Activated CD8-positive, alpha-beta memory T cell treated with anti-CD3 and anti-CD28 coated beads, Interleukin-2, amount 50 U/mL, for 48 hours (primary cell): Measurements from ENCODE around the gene MAPK11.

Source experiments
- DNase-seq: peaks from one replicate; pipeline ENCODE4 v3.0.0-alpha.2; 2020

MAPK11 gene

GRCh38 chr22:50293441-50294318, 23.5 kb upstream of the MAPK11 start:
- DNase-seq, result no peak

DNA sequence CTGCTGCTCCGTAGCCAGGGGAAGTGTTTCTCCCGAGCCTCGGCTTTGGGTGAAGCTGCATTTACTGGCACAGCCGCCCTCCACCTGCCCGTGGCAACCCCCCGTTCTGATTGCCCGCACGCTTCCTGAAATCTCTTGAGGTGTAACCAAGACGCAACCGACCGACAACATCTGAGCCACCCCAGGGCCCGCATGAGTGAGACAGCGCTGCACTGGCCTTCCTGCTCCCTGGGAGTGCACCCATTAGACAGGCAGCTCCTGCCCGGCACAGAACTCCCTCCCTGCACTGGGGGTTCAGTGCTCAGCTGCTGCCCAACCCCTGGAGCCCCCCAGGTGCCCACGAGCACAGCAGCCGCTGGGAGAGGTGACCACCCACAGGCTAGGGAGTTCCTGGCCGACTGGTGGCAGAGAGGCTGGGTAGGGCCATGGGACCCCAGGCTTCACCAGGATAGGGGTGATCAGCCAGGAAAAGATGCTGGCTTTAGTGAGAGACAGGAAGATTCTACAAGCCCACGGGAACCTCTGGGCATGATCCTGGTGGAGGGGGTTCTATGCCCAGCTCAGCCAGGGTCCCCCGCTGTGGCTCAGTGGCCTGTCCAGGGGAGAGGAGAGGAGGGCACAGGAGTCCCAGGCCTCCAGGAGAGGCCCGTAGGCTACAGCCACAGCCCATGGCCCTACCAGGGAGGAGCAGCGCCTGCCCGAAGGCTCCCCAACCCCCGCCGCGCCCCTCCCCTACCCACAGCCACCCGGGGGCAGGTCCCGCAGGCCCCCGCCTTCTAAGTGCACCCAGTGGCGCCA, 22.7 kb upstream of the MAPK11 start:
- no peak for DNase-seq

DNA sequence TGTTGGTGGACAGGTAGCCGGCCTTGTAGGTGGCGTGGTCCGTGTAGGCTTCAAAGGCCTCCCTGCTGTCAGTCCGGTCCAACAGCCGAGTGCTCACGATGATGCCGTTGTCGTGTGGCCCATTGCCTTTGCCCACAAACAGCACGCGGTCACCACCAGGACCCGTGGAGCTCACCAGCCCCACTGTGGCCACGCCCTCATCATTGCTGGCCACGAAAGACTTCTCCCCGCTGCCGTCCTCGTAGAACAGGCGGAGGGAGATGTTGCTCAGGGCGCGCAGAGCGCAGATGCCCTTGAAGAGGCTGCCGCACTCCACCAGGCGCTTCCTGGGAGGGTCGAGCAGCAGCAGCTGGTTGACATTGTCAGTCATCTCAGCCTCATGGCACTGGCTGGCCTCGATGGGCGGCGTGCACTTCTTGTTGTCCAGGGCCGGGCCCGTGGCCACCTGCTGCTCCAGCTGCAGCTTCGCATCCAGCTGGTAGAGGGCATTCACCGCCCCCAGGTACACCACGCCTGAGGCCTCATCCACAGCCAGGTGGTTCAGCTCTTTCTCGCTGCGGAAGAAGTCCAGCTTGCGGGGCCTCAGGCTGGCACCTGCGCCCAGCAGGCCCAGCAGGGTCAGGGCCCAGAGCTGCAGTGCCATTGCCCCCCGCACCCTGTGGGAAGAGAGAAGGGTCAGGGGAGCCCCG, 19.9 kb upstream of the MAPK11 start:
- no peak for DNase-seq

GRCh38 chr22:50289151-50289941, 19.2 kb upstream of the MAPK11 start:
- DNase-seq, result no peak

GRCh38 chr22:50287731-50288130, 17.6 kb upstream of the MAPK11 start:
- no peak for DNase-seq

DNA sequence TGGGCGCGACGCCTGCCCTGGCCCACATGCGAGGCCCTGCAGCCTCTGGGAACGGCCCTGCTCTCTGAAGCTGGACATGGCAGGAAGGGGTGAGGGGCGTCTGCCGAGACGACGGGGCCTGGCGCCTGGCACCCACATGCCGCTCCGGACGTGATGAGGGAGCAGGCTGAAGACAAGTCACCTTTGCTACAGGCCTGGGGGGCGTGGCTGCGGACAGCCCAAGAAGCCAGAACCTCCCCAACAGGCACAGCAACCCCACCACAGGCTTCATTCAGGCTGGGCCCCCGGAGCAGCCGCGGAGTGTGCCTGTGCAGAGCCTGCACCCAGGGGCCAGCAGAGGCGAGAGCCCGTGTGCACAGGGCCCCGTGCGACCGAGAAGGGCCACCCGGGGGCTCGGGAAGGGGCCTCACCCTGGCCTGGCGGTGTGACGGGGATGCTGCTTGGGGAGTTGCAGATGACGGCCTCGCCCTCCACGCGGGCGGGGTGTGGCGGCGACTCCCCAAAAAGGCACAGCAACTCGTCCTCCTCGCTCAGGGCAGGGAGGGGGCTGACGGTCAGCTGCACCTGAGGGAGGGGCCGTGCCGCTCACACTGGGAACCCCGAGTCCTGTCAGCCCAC, 16.6 kb upstream of the MAPK11 start:
- no peak for DNase-seq

DNA sequence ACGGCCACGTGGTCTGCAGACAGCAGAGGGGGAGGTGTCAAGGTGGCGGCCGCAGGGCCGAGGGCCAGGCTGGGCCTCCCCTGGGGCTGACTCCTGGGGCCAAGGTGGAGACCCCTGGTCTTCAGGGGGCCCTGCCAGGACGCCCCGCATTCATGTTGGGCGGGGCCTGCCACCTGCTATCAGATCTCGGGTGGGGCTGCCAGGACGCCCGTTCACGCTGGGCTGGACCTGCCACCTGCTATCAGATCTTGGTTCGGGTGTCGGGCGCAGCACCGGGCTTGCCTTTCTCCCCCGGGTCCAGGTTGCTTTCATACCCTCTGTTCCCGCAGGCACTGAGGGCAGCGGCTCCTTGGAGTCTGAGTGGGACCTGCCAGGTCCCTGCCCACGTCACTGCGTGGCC, 16.1 kb upstream of the MAPK11 start:
- DNase-seq, result no peak

GRCh38 chr22:50285568-50286229, 15.5 kb upstream of the MAPK11 start:
- no peak for DNase-seq

DNA sequence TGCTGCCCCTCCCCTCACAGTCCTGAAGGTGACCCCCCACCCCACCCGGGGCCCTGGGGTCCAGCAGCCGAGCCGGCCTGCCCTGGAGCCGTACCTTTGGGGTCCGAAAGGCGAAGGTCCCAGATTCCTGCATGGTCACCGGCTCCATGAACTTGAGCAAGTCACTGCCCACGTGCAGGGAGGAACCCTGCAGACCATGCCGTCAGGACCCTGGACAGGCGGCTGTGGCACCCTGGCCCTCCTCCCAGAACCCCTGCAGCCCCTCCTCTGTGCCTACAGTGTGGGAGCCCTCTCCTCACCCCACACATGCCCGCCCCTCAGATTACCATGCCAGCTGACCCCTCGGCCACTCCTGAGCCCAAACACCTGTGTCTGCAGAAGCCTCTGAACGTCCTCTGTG, 14.3 kb upstream of the MAPK11 start:
- DNase-seq, result no peak

GRCh38 chr22:50283821-50284220, 13.6 kb upstream of the MAPK11 start:
- DNase-seq, result no peak

- DNase-seq, result no peak
Measured at GRCh38 chr22:50282361-50283155, 12.4 kb upstream of the MAPK11 start.

GRCh38 chr22:50281957-50282356, 11.8 kb upstream of the MAPK11 start:
- no peak for DNase-seq

- DNase-seq, result no peak
Measured at GRCh38 chr22:50281384-50281760, 11.2 kb upstream of the MAPK11 start.

- no peak for DNase-seq
Measured at GRCh38 chr22:50280708-50281383, 10.7 kb upstream of the MAPK11 start.

DNA sequence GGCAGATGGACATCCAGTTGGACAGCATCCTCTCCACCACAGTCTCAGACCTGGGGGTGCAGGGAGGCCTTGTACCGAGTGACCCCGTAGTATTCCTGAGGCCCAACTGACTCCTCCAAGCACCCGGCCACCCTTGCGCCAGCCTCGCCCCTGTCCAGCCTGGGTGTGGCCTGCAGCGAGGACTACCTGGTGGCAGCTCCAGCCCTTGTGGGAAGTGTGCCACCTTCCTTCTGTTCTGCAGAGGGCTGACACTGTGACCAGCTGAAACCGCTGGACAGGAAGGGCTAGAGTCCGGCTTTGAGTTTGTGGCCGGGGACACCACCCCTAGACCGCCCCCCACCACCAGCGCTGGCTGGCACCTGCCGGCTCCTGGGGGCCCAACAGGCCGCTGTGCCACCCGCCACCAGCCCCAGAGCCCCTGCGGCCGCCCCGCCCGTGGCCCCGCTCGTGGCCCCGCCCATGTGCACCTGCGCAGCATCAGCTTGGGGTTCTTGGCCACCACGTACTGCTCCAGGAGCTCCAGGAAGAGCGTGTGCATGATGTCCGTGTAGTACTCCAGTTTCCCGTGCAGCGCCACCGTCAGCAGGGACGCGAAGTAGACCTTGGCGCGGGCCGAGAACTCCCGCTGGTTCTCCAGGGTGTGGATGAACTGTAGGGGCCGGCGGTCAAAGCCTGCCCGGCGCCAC, 10.0 kb upstream of the MAPK11 start:
- no peak for DNase-seq

- DNase-seq, result no peak
Measured at GRCh38 chr22:50278956-50279619, 8.9 kb upstream of the MAPK11 start.

DNA sequence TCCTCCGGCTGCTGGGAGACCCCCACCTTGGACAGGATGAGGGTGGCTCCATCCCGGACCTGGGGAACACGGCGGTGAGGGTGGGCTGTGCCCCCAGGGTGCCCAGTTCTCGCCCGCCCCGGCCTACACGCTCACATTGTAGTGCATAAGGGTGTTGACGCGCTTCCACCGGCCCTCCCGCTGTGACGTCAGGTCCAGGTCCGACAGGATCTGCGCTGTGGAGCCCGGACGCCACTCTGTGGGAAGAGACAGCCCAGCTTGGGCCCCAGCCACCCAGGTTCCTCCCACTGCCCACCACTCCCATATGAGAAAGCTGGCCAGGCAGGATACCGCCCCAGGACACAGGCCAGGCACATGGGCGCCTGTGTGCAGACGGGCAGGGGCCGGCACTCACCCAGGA, 8.3 kb upstream of the MAPK11 start:
- DNase-seq, result no peak

DNA sequence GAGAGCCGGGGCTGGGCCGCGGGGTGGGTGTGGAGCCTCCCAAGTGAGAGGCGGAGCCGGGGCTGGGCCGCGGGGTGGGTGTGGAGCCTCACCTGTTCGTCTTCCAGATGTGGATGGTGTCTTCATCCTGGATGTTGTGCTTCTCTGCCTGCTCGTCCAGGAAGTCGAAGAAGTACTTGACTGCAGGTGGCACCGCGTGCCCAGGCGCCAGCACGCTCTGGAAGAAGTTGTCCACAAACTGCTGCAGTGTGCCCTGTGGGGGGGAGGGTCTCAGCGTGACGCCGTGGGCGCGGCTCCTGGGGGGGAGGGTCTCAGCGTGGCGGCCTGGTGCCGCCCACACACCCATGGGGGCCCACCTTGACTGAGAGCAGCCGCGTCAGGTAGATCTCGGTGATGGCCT, 7.6 kb upstream of the MAPK11 start:
- DNase-seq, result no peak

DNA sequence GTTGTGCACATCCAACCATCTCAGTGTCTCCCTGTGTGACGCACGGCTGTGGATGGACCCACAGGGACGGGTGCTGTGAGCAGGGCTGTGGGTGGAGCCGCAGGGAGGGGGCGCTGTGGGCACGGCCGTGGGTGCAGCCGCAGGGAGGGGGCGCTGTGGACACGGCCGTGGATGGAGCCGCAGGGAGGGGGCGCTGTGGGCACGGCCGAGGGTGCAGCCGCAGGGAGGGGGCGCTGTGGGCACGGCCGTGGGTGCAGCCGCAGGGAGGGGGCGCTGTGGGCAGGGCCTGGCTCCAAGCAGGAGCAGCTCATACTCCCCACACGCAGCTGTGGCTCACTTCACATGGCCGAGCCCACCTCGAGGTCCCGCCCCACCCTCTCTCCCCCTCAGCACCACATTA, 6.0 kb upstream of the MAPK11 start:
- DNase-seq, result peak; percentile 85
